HEK293 (cell line): Measurements from ENCODE around the gene TCIRG1.
A peak's percentile ranks its signal among the peaks of the same experiment; 100 is the strongest.

ENCODE experiments used
- IKZF3 ChIP-seq: fragments of 450-650 bp; IDR thresholded peaks from 2 replicates; pipeline ENCODE4 v1.5.0; 2018; ENCODE audit warnings: missing biosample characterization, mild to moderate bottlenecking, missing genetic modification characterization, moderate library complexity
- KLF10 ChIP-seq: fragments of 450-650 bp; IDR thresholded peaks from 2 replicates; pipeline ENCODE4 v1.5.1; 2018; ENCODE audit warnings: missing biosample characterization, mild to moderate bottlenecking, missing genetic modification characterization
- KLF16 ChIP-seq: fragments of 450-650 bp; formaldehyde crosslinking; IDR thresholded peaks from 2 replicates; pipeline ENCODE4 v1.5.1; 2017; ENCODE audit warnings: missing biosample characterization, missing genetic modification characterization
- KLF8 ChIP-seq: fragments of 450-650 bp; formaldehyde crosslinking; IDR thresholded peaks from 2 replicates; pipeline ENCODE4 v1.5.1; 2016; ENCODE audit warnings: missing biosample characterization, missing genetic modification characterization
- KLF9 ChIP-seq: fragments of 450-650 bp; formaldehyde crosslinking; IDR thresholded peaks from 2 replicates; pipeline ENCODE4 v1.5.1; 2016; ENCODE audit warnings: missing biosample characterization, missing genetic modification characterization, low read depth
- OVOL3 ChIP-seq: fragments of 450-650 bp; formaldehyde crosslinking; IDR thresholded peaks from 2 replicates; pipeline ENCODE4 v1.5.1; 2016; ENCODE audit warnings: missing biosample characterization, missing genetic modification characterization
- ZBTB8A ChIP-seq: fragments of 450-650 bp; formaldehyde crosslinking; IDR thresholded peaks from 2 replicates; pipeline ENCODE4 v1.5.1; 2016; ENCODE audit warnings: missing biosample characterization, missing genetic modification characterization
- ZFP3 ChIP-seq: fragments of 450-650 bp; formaldehyde crosslinking; IDR thresholded peaks from 2 replicates; pipeline ENCODE4 v1.5.1; 2016; ENCODE audit warnings: low read depth, missing biosample characterization, missing genetic modification characterization
- ZFP41 ChIP-seq: fragments of 450-650 bp; formaldehyde crosslinking; IDR thresholded peaks from 2 replicates; pipeline ENCODE4 v1.5.1; 2016; ENCODE audit warnings: missing biosample characterization, missing genetic modification characterization, borderline replicate concordance
- ZNF169 ChIP-seq: fragments of 450-650 bp; formaldehyde crosslinking; IDR thresholded peaks from 2 replicates; pipeline ENCODE4 v1.5.1; 2016; ENCODE audit warnings: missing biosample characterization, missing genetic modification characterization
- ZNF174 ChIP-seq: fragments of 450-650 bp; formaldehyde crosslinking; IDR thresholded peaks from 2 replicates; pipeline ENCODE4 v1.5.0; 2017; ENCODE audit warnings: missing biosample characterization, mild to moderate bottlenecking, missing genetic modification characterization
- ZNF175 ChIP-seq: fragments of 450-650 bp; formaldehyde crosslinking; IDR thresholded peaks from 2 replicates; pipeline ENCODE4 v1.5.1; 2016; ENCODE audit warnings: missing biosample characterization, missing genetic modification characterization
- ZNF223 ChIP-seq: fragments of 450-650 bp; formaldehyde crosslinking; IDR thresholded peaks from 2 replicates; pipeline ENCODE4 v1.5.1; 2016; ENCODE audit warnings: missing biosample characterization, missing genetic modification characterization
- ZNF23 ChIP-seq: fragments of 450-650 bp; formaldehyde crosslinking; IDR thresholded peaks from 2 replicates; pipeline ENCODE4 v1.5.1; 2016; ENCODE audit warnings: missing biosample characterization, missing genetic modification characterization, borderline replicate concordance
- ZNF341 ChIP-seq: fragments of 450-650 bp; formaldehyde crosslinking; IDR thresholded peaks from 2 replicates; pipeline ENCODE4; 2016; ENCODE audit warnings: low read depth, missing biosample characterization, missing genetic modification characterization
- ZNF391 ChIP-seq: fragments of 450-650 bp; formaldehyde crosslinking; IDR thresholded peaks from 2 replicates; pipeline ENCODE4 v1.5.1; 2016; ENCODE audit warnings: low read depth, missing biosample characterization, missing genetic modification characterization, borderline replicate concordance
- ZNF426 ChIP-seq: fragments of 450-650 bp; formaldehyde crosslinking; IDR thresholded peaks from 2 replicates; pipeline ENCODE4 v1.5.1; 2017; ENCODE audit warnings: missing biosample characterization, missing genetic modification characterization, mild to moderate bottlenecking, inconsistent platforms, moderate library complexity
- ZNF521 ChIP-seq: fragments of 450-650 bp; formaldehyde crosslinking; IDR thresholded peaks from 2 replicates; pipeline ENCODE4 v1.5.1; 2017; ENCODE audit warnings: missing biosample characterization, mild to moderate bottlenecking, missing genetic modification characterization
- ZNF530 ChIP-seq: fragments of 450-650 bp; formaldehyde crosslinking; IDR thresholded peaks from 2 replicates; pipeline ENCODE4 v1.5.1; 2016; ENCODE audit warnings: low read depth, missing biosample characterization, missing genetic modification characterization
- ZNF544 ChIP-seq: fragments of 450-650 bp; formaldehyde crosslinking; IDR thresholded peaks from 2 replicates; pipeline ENCODE4 v1.5.0; 2017; ENCODE audit warnings: missing biosample characterization, missing genetic modification characterization
- ZNF677 ChIP-seq: fragments of 450-650 bp; IDR thresholded peaks from 2 replicates; pipeline ENCODE4 v1.5.0; 2018; ENCODE audit warnings: missing biosample characterization, mild to moderate bottlenecking, missing genetic modification characterization, moderate library complexity
- ZNF76 ChIP-seq: fragments of 450-650 bp; formaldehyde crosslinking; IDR thresholded peaks from 2 replicates; pipeline ENCODE4; 2016; ENCODE audit warnings: low read depth, missing biosample characterization, missing genetic modification characterization, borderline replicate concordance
- ZNF777 ChIP-seq: fragments of 450-650 bp; formaldehyde crosslinking; IDR thresholded peaks from 2 replicates; pipeline ENCODE4 v1.5.1; 2017; ENCODE audit warnings: missing biosample characterization, missing genetic modification characterization, borderline replicate concordance
- ZNF830 ChIP-seq: fragments of 450-650 bp; IDR thresholded peaks from 2 replicates; pipeline ENCODE4 v1.5.0; 2018; ENCODE audit warnings: missing biosample characterization, missing genetic modification characterization, low read depth, mild to moderate bottlenecking, moderate library complexity
- TF ChIP-seq, protein P1 (sequence below): fragments of 450-650 bp; formaldehyde crosslinking; IDR thresholded peaks from 2 replicates; pipeline ENCODE4 v1.5.1; 2016; ENCODE audit warnings: missing biosample characterization, missing genetic modification characterization
- TF ChIP-seq, protein P2 (sequence below): fragments of 450-650 bp; formaldehyde crosslinking; IDR thresholded peaks from 2 replicates; pipeline ENCODE4 v1.5.1; 2016; ENCODE audit warnings: missing biosample characterization, missing genetic modification characterization, low read depth
- TF ChIP-seq, protein P3 (sequence below): fragments of 450-650 bp; formaldehyde crosslinking; IDR thresholded peaks from 2 replicates; pipeline ENCODE4 v1.5.1; 2016; ENCODE audit warnings: missing biosample characterization, missing genetic modification characterization
- TF ChIP-seq, protein P4 (sequence below): fragments of 450-650 bp; formaldehyde crosslinking; IDR thresholded peaks from 2 replicates; pipeline ENCODE4 v1.5.1; 2017; ENCODE audit warnings: missing biosample characterization, mild to moderate bottlenecking, missing genetic modification characterization, moderate library complexity
- TF ChIP-seq, protein P5 (sequence below): fragments of 450-650 bp; formaldehyde crosslinking; IDR thresholded peaks from 2 replicates; pipeline ENCODE4 v1.5.1; 2017; ENCODE audit warnings: missing biosample characterization, missing genetic modification characterization
- TF ChIP-seq, protein P6 (sequence below): fragments of 450-650 bp; formaldehyde crosslinking; IDR thresholded peaks from 2 replicates; pipeline ENCODE4 v1.5.1; 2017; ENCODE audit warnings: missing biosample characterization, missing genetic modification characterization

The TCIRG1 gene

DNA sequence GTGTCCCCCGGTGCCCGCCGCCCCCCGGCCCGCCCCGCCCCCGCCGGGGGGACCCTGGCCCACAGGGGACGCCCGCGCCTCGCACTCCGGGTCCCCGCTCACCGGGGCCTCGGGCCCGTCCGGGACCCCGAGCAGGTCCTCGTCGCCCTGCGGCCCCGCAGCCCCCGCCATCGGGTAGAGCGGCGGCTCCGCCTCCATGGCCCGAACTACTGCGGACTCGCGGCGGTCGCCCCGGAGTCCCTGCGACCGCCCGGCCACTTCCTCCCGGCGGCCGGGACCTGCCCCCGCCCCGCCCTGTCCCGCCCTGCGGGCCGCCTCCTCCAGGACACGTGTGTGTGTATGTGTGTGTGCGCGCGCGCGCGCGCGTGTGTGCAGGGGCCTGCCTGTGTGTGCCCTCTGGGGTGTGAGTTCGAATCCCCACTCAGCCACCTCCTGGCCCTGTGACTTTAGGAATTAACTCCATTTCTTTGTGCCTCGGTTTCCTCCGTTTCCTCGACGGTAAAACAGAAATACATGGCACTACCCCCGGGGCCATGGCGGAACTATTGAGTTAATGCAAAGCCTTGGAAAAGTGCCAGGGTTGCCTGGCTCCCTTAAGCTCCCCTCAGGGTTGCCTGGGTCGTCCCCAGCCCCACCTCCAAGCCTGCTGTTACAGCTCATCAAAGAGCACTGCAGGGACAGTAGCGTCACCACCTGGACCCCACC is 34.8 kb upstream of the TCIRG1 start, which contains the start of gene UNC93B1 (continued):
- TF ChIP-seq, protein P1, sequence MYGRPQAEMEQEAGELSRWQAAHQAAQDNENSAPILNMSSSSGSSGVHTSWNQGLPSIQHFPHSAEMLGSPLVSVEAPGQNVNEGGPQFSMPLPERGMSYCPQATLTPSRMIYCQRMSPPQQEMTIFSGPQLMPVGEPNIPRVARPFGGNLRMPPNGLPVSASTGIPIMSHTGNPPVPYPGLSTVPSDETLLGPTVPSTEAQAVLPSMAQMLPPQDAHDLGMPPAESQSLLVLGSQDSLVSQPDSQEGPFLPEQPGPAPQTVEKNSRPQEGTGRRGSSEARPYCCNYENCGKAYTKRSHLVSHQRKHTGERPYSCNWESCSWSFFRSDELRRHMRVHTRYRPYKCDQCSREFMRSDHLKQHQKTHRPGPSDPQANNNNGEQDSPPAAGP (tag by site-specific recombination) = peak; percentile 49; the same call in 1 of the 2 replicates
- TF ChIP-seq ZNF169 (tag by site-specific recombination) (no peak), ZNF777 (no peak), ZFP3 (no peak), ZFP41 (tag by site-specific recombination) (no peak), ZNF391 (tag by site-specific recombination) (no peak), ZNF23 (tag by site-specific recombination) (no peak), ZNF426 (tag by site-specific recombination) (no peak), ZNF530 (tag by site-specific recombination) (no peak), ZNF341 (tag by site-specific recombination) (no peak), ZNF544 (tag by site-specific recombination) (no peak), KLF16 (no peak), ZNF175 (tag by site-specific recombination) (no peak), KLF10 (peak; percentile 95), ZNF677 (tag by site-specific recombination) (no peak), ZNF174 (no peak), ZNF223 (no peak), ZBTB8A (tag by site-specific recombination) (no peak), KLF9 (tag by site-specific recombination) (peak; percentile 40; the same call in 1 of the 2 replicates), ZNF521 (tag by site-specific recombination) (no peak), KLF8 (0 out of 2 replicates have a peak, but pooled peaks have one; percentile 40), IKZF3 (no peak), ZNF76 (tag by site-specific recombination) (no peak), ZNF830 (tag by site-specific recombination) (no peak), OVOL3 (tag by site-specific recombination) (no peak)
- TF ChIP-seq, protein P2, sequence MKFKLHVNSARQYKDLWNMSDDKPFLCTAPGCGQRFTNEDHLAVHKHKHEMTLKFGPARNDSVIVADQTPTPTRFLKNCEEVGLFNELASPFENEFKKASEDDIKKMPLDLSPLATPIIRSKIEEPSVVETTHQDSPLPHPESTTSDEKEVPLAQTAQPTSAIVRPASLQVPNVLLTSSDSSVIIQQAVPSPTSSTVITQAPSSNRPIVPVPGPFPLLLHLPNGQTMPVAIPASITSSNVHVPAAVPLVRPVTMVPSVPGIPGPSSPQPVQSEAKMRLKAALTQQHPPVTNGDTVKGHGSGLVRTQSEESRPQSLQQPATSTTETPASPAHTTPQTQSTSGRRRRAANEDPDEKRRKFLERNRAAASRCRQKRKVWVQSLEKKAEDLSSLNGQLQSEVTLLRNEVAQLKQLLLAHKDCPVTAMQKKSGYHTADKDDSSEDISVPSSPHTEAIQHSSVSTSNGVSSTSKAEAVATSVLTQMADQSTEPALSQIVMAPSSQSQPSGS (tag by site-specific recombination) = no peak
- TF ChIP-seq, protein P3, sequence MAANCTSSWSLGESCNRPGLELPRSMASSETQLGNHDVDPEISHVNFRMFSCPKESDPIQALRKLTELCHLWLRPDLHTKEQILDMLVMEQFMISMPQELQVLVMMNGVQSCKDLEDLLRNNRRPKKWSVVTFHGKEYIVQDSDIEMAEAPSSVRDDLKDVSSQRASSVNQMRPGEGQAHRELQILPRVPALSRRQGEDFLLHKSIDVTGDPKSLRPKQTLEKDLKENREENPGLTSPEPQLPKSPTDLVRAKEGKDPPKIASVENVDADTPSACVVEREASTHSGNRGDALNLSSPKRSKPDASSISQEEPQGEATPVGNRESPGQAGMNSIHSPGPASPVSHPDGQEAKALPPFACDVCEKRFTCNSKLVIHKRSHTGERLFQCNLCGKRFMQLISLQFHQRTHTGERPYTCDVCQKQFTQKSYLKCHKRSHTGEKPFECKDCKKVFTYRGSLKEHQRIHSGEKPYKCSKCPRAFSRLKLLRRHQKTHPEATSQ (tag by site-specific recombination) = no peak
- TF ChIP-seq, protein P4, sequence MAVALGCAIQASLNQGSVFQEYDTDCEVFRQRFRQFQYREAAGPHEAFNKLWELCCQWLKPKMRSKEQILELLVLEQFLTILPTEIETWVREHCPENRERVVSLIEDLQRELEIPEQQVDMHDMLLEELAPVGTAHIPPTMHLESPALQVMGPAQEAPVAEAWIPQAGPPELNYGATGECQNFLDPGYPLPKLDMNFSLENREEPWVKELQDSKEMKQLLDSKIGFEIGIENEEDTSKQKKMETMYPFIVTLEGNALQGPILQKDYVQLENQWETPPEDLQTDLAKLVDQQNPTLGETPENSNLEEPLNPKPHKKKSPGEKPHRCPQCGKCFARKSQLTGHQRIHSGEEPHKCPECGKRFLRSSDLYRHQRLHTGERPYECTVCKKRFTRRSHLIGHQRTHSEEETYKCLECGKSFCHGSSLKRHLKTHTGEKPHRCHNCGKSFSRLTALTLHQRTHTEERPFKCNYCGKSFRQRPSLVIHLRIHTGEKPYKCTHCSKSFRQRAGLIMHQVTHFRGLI = no peak; the same call in 1 of the 2 replicates
- TF ChIP-seq, protein P5, sequence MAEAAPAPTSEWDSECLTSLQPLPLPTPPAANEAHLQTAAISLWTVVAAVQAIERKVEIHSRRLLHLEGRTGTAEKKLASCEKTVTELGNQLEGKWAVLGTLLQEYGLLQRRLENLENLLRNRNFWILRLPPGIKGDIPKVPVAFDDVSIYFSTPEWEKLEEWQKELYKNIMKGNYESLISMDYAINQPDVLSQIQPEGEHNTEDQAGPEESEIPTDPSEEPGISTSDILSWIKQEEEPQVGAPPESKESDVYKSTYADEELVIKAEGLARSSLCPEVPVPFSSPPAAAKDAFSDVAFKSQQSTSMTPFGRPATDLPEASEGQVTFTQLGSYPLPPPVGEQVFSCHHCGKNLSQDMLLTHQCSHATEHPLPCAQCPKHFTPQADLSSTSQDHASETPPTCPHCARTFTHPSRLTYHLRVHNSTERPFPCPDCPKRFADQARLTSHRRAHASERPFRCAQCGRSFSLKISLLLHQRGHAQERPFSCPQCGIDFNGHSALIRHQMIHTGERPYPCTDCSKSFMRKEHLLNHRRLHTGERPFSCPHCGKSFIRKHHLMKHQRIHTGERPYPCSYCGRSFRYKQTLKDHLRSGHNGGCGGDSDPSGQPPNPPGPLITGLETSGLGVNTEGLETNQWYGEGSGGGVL (tag by site-specific recombination) = no peak
- TF ChIP-seq, protein P6, sequence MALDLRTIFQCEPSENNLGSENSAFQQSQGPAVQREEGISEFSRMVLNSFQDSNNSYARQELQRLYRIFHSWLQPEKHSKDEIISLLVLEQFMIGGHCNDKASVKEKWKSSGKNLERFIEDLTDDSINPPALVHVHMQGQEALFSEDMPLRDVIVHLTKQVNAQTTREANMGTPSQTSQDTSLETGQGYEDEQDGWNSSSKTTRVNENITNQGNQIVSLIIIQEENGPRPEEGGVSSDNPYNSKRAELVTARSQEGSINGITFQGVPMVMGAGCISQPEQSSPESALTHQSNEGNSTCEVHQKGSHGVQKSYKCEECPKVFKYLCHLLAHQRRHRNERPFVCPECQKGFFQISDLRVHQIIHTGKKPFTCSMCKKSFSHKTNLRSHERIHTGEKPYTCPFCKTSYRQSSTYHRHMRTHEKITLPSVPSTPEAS = peak; percentile 94
